Measurements from ENCODE around the gene FAM240A. TPM values are rescaled to one million over a fixed set of nuclear protein-coding genes. Genes with fewer than 3 reads are reported as not detected.

FAM240A gene
- total and polyA plus RNA-seq, 2 donors (not counting 3 experiments of a cell fraction or from before 2014, with no cell fraction given): not detected

DNA sequence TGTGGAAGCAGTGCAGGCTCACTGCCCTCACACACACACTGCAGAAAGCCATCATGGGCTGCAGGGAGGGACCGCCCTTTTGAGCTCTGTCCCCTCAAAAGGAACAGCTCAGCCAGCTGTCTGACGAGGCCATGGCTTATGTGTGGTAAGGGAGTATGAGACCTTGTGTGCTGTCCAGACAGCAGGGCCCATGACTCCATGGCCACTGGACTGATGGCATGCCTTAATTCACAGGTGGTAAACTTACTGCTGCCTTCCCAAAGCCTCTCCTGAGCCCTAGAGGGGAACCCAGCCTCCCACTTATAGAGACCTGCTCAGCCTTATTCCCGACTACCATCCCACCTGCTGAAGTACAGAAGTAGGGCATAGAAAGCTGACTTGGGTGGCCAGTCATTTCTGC lies 5.6 kb downstream of the FAM240A start:
- Histone ChIP-seq H3K9ac (replicated peaks; ENCODE audit: extremely low read depth, insufficient read depth, low read length) (no peak overlapping the region), H3K9me3 (replicated peaks; ENCODE audit: control insufficient read depth, insufficient read depth, low read length) (no peaks in the 10 kb centered on the region), H3K36me3 (ENCODE audit: control insufficient read depth in 2 of 2, extremely low read depth in 1 of 2, insufficient read depth in 2 of 2, low read length in 2 of 2) (no peaks in the 10 kb centered on the region), H3K27me3 (ENCODE audit: control insufficient read depth in 2 of 2, insufficient read depth in 2 of 2, low read length in 2 of 2) (peaks cover 8 to 11% of the 10 kb centered on the region in 2 experiments), H3K79me2 (ENCODE audit: control insufficient read depth, insufficient read depth, low read length) (no peaks in the 10 kb centered on the region), H3K9me1 (replicated peaks; ENCODE audit: control insufficient read depth, extremely low read depth, insufficient read depth, low read length) (no peaks in the 10 kb centered on the region), H3K4me3 (replicated peaks in 1 of 3; ENCODE audit: insufficient read depth in 1 of 3, low read depth in 1 of 3, low read length in 3 of 3) (no peak overlapping the region), H3K4me1 (ENCODE audit: control insufficient read depth, extremely low read depth, insufficient read depth, low read length) (no peaks in the 10 kb centered on the region), H2AFZ (ENCODE audit: low read depth, low read length) (no peak overlapping the region), H3K4me2 (ENCODE audit: insufficient read depth, low read length) (no peak overlapping the region), H3K27ac (ENCODE audit: insufficient read depth, low read depth, low read length) (no peak overlapping the region), H4K20me1 (replicated peaks; ENCODE audit: control insufficient read depth, extremely low read depth, insufficient read depth, low read length) (no peaks in the 10 kb centered on the region)
- intact Hi-C loops (cut with micrococcal nuclease) (no loop called here), dilution Hi-C loops (cut with MboI; ENCODE audit: extremely low pct_ligation_motif_present, low sequenced_read_pairs) (no loop called here)
- TF ChIP-seq, protein P1, sequence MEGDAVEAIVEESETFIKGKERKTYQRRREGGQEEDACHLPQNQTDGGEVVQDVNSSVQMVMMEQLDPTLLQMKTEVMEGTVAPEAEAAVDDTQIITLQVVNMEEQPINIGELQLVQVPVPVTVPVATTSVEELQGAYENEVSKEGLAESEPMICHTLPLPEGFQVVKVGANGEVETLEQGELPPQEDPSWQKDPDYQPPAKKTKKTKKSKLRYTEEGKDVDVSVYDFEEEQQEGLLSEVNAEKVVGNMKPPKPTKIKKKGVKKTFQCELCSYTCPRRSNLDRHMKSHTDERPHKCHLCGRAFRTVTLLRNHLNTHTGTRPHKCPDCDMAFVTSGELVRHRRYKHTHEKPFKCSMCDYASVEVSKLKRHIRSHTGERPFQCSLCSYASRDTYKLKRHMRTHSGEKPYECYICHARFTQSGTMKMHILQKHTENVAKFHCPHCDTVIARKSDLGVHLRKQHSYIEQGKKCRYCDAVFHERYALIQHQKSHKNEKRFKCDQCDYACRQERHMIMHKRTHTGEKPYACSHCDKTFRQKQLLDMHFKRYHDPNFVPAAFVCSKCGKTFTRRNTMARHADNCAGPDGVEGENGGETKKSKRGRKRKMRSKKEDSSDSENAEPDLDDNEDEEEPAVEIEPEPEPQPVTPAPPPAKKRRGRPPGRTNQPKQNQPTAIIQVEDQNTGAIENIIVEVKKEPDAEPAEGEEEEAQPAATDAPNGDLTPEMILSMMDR (IDR thresholded peaks at IDR 0.05; ENCODE audit: extremely low read depth in 1 of 2, insufficient read depth in 1 of 2, low read depth in 1 of 2, low read length in 2 of 2): no peak
- TF ChIP-seq FOS (IDR thresholded peaks at IDR 0.05; ENCODE audit: borderline replicate concordance, insufficient read depth, low read length) (no peak), GATA2 (IDR thresholded peaks at IDR 0.05; ENCODE audit: insufficient read depth, insufficient read length, low read depth, low read length) (no peak), MYC (IDR thresholded peaks at IDR 0.05; ENCODE audit: low read depth, low read length) (no peak), EZH2 (IDR thresholded peaks at IDR 0.05; ENCODE audit: borderline replicate concordance, low read depth, low read length, severe bottlenecking) (no peak), JUN (IDR thresholded peaks at IDR 0.05; ENCODE audit: borderline replicate concordance, insufficient read depth, insufficient read length, low read depth) (no peak), POLR2AphosphoS5 (IDR thresholded peaks at IDR 0.05; ENCODE audit: insufficient read depth, low read depth, low read length) (no peak), POLR2A (IDR thresholded peaks at IDR 0.05; ENCODE audit: low read depth, low read length) (no peak)
- TF ChIP-seq, protein P2, sequence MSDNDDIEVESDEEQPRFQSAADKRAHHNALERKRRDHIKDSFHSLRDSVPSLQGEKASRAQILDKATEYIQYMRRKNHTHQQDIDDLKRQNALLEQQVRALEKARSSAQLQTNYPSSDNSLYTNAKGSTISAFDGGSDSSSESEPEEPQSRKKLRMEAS (IDR thresholded peaks at IDR 0.05; ENCODE audit: insufficient read depth, insufficient read length): no peak
- FAIRE-seq (no peak), DNase-seq (ENCODE audit: low read depth, low spot score) (no peak)
- BruUV-seq (replicated peaks): no TSS peak
- POLR2A ChIA-PET: no interaction called here
- CTCF ChIA-PET: interaction anchor here (4.0 kb wide), 1 partner anchor 11 kb away, joined by 20 read pairs; no protein-coding TSS in a partner anchor

All from endothelial cell of umbilical vein (primary cell).